G401 (cell line): ENCODE data around the gene DNAAF8. TPM values are rescaled to one million over a fixed set of nuclear protein-coding genes. Genes with fewer than 3 reads are reported as not detected.
A peak's percentile ranks its signal among the peaks of the same experiment; 100 is the strongest.
"Not testable (repeated sequence)": the region's sequence is repeated elsewhere in the genome, so short reads cannot be mapped to it uniquely, and the experiment has no call there.

ENCODE experiments used
- DNase-seq: peaks from one replicate; pipeline ENCODE4 v3.0.0-alpha.2; 2015; ENCODE audit warnings: low spot score
- in situ Hi-C: cut with HindIII; loops from 2 replicates; pipeline ENCODE4 v1.10.0; 2016; ENCODE audit warnings: low sequenced_read_pairs, mixed read lengths
- total RNA-seq: library from RNA; depleted of rRNA; stranded (reverse); fragments of >200 nt; shearing (Covaris generic); gene quantifications from 2 replicates; pipeline ENCODE4 v1.2.3, GENCODE V29; 2014

DNAAF8 gene
- total RNA-seq, 1 experiment from 2014 or later, result not detected

DNA sequence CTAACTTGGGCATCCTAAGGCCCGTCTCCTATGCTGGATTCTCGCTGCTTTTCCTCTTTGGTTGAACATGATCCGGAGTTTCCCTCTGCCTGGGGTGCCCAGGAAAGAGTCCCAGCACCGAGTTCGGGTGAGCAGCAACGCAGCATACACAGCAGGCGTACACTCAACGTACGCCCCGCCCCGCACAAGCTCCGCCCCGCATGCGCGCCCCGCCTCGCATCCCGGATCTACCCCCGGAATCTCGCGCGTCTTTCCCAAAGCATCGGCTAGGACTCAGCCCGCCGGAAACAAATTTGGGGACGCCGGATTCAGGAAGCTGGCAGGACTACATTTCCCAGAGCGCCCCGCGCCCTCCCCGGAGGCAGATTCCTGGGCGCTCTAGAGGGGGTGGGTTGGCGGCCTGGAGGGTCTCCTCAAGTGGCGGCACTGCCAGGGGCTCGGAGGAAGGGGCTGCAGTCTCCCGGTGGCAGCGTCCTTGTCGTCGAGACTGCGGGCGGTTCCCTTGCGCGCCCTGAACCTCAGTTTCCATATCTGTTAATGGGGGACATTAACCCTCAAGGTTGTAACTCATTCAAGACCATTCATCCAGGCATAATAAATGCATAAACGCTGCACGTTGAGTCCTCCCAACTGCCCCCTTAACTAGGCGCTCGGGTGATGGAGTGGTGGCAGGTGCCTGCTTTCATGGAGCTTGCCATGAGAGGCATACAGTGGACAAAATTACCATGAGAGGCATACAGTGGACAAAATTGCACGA lies 34.4 kb downstream of the DNAAF8 start:
- in situ Hi-C loops, result no loop called here
- peak; percentile 95 for DNase-seq

DNA sequence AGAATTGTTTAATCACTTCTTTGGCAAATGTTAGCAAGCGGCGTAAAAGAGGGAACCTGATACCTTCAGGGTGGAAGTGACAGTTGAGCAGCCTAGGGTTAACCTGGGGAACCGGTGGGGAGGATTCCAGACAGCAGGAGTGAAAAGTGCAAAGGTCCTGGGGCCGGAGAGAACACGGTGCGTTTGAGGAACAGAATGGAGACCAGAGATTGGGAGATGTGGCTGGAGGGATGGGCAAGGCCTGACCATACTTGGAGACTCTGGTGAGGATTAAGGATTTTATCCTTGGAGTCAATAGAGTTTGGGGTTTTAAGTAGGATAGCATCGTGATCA lies 34.9 kb downstream of the DNAAF8 start:
- in situ Hi-C loops, result no loop called here
- DNase-seq, result peak; percentile 7

DNA sequence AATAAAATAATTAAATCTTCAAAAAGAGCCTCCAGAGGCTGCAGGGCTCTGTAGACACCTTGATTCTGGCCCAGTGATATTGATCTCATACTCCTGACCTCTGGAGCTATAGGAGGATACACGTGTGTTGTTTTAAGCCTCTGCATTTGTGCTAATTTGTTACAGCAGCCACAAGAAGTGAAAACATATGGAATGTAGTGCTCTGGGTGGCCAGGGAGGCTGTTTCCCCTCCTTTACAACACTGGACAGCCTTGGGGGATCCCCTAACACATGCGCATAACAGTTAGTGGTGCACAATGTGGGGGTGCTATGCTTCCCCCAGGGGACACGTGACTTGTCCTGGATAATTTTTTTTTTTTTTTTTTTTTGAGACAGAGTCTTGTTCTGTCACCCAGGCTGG lies 37.3 kb downstream of the DNAAF8 start:
- no peak for DNase-seq
- in situ Hi-C loops, result no loop called here

DNA sequence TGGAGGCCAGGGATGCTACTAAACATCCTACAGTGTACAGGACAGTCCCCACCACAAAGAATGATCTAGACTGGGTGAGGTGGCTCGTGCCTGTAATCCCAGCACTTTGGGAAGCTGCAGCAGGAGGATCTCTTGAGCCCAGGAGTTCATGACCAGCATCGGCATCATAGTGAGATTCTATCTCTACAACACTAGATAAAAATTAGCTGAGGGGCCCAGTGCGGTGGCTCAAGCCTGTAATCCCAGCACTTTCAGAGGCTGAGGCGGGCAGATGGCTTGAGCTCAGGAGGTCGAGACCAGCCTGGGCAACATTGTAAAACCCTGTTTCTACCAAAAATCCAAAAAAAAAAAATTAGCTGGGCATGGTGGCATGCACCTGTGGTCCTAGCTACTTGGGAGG lies 38.0 kb downstream of the DNAAF8 start:
- in situ Hi-C loops, result no loop called here
- DNase-seq, result no peak

DNA sequence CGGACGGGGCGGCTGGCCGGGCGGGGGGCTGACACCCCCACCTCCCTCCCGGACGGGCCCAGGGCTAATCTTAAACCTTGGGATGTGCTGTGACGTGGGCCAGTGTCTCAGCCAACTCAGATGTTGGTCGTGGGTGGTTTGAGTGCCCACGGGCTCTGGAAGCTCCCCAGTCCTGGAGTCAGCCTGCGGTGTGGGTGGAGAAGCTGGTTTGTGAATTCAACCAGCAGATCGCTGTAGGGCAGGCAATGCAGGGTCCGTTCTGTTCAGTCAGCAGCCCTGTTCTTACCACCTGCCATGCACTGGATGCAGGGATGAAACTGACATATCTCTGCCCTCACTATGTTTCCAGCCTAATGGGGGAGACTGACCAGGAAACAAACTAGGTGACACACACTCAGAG lies 40.7 kb downstream of the DNAAF8 start:
- no peak for DNase-seq
- in situ Hi-C loops, result no loop called here

DNA sequence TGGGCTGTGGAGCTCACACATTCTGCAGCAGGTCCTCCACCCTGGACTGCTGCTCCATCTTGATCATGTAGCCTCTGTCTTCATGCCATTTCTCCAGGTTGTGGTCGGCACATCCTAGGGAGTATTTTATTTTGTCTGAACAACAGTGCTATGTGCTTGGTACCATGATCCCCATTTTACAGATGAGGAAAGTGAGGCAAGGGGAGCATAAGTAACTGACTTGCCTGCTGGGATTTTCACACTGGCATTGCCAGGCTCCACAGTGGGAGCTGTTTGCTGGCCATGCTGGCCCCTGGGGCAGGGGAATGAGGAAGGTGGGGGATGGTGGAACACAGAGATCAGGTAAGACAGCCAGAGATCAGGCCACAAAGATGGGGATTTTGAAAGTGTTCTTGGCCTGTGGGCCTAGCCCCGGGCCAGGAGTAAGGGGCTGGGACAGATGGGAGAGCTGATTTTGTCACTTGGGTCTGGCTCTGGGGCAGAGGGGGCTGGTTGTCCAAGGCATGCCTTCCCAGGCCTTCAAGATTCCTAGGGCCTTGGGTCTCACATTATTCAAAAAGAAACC lies 41.9 kb downstream of the DNAAF8 start:
- no peak for DNase-seq
- in situ Hi-C loops, result no loop called here

DNA sequence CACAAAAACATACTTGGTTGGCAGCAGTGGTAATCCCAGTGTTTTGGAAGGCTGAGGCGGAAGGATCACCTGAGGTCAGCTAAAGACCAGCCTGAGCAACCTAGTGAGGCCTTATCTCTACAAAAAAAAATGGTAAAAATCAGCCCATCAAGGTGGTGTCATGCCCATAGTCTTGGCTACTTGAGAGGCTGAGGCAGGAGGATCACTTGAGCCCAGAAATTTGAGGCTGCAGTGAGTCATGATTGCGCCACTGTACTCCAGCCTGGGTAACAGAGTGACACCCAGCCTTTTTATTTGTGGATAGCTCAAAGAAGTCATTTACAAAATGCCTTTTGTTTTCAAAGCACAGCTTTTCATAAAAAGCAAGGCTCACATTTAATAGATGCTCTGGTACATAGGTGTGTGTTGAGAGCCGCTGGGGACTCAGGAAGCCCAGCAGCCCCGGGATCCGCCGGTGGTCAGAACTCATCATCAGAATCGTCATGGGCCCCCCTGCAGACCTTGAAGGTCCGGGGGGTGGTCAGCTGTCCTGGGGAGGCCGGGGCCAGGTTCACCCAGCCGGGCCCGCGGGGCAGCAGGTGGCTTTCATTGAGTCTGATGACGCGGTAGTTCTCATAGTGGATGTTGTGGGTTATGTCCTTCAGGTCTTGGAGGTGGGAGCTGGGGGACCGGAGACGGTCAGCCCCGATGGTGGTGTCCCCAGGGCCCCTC lies 43.2 kb downstream of the DNAAF8 start:
- no peak for DNase-seq
- in situ Hi-C loops, result no loop called here

DNA sequence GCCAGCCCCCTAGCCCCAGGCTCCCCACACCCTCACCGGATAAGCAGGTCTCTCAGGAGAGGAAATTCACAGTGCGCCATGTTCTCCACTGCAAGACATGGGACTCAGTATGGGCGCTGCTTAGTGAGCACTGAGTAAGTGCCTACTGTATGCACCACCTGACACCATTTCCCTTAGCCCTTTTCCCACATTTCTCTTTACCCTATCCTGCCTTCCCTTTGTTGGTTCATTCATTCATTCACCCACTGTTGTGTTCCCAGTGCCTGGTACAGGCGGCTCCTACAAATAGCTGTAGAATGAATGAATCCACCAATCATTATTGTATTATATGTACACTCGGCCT lies 43.7 kb downstream of the DNAAF8 start:
- in situ Hi-C loops, result no loop called here
- no peak for DNase-seq

DNA sequence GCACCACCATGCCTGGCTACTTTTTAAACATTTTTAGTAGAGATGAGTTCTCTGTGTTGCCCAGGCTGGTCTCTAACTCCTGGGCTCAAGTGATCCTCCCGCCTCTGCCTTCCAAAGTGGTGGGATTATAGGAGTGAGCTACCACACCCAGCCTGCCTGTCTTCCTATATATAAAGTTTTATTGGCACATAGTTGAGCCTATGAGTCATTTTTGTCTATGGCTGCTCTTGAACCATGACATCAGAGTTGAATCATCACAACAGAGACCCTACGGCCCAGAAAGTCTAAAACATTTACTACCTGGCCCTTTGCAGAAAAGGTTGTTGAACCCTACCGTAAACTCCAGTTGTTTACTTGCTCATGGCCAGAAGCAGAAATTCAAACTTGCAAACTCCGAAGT lies 45.9 kb downstream of the DNAAF8 start:
- no peak for DNase-seq
- in situ Hi-C loops, result no loop called here

DNA sequence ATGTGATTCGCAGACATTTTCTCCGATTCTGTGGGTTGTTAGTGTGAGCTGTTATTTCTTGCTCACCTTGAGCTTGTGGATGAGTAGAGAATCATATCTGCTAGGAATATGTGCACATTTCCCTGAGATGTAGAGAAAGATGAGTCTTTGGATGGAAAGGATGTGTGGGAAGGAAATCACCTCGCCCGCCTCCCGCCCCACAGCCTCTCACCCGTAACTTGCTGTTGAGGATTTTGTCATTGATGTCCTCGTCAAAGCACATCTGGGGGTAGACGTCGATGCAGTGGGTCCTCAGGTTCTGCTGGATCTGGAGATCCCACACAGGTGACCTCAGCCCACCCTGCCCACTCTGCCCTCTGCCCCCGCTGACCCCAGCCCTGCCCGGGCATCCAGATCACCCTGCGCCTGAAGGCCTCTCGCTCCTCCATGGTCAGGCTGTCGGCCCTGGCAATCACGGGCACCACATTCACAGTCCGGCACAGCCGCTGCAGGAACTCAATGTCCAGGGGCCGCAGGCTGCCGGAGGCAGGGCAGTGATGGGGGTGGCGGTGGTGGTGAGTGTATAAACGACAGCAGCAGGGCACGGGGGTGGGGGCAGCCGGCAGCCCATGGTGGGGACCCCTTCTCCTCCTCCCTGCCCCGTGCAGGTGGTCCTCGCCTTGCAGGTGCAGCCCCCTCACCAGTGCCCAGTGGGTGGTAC lies 49.1 kb downstream of the DNAAF8 start:
- in situ Hi-C loops, result no loop called here
- no peak for DNase-seq

DNA sequence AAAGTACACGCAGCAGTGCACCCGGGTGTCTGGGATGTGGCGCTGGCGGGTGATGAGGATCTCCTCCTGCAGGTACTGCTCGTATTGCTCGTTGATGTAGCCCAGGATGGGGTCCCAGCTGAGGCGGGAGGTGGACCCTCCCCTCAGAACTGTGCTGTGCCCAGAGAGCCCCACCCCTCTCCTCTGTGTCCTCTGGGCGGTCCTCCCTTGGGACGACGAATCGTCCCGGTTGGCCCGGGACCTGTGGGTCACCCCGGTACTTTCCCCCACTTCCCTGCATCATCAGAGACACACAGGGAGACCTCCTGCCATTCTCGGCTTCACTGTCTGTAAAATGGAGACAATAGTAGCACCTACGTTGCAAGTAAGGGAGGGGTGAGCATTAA lies 49.6 kb downstream of the DNAAF8 start:
- no peak for DNase-seq
- in situ Hi-C loops, result no loop called here

DNA sequence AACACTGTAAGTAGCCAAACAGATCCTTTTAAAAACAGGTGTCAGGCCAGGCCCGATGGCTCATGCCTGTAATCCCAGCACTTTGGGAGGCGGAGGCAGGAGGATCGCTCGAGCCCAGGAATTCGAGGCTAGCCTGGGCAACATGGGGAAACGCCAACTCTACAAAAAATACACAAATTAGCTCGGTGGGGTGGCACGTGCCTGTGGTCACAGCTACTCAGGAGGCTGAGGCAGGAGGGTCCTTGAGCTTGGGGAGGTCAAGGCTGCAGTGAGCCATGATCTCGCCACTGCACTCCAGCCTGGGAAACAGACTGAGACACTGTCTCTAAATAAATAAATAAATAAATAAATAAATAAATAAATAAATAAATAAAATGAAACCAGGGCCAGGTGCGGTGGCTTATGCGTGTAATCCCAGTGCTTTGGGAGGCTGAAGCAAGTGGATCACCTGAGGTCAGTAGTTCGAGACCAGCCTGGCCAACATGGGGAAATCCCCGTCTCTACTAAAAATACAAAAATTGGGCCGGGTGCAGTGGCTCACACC lies 50.2 kb downstream of the DNAAF8 start:
- DNase-seq, in situ Hi-C loops: not testable (repeated sequence)

DNA sequence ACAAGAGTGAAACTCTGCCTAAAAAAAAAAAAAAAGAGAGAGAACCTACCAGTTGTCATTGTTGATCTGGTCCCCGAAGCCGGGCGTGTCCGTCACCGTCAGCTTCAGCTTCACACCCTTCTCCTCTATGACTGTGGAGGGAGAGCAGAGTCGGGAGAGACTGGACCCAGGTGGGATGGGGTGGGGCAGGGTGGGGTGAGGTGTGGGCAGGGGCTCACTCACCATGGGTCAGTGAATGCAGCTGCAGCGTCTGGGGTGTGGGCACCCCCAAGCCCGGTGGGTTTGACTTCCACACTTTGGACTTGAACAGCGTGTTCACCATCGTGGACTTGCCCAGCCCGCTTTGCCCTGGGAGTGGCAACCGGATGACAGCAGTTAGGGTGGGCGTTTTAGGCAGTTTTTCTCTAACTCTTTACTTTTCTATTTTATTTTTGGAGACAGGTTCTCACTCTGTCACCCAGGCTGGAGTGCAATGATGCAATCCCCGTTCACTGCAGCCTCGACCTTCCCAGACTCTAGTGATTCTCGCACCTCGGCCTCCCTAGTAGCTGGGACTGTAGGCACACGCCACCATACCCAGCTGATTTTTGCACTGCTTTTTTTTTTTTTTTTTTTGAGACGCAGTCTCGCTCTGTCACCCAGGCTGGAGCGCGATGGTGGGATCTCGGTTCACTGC lies 51.6 kb downstream of the DNAAF8 start:
- DNase-seq, result no peak
- in situ Hi-C loops, result no loop called here

DNA sequence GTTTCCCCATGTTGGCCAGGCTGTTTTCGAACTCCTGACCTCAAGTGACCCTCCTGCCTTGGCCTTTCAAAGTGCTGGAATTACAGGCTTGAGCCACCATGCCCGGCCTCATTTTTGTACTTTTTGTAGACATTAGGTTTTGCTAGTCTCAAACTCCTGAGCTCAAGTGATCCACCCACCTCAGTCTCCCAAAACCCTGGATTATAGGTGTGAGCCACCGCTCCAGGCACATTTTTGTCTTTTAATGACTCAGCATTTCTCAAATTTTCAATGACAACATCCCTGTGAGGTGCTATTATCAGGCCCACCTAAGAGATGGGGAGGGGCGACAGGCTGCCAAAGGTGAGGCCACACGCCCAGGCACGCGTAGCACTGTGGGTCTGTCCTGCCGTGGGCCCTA lies 52.7 kb downstream of the DNAAF8 start:
- in situ Hi-C loops, result no loop called here
- no peak for DNase-seq

DNA sequence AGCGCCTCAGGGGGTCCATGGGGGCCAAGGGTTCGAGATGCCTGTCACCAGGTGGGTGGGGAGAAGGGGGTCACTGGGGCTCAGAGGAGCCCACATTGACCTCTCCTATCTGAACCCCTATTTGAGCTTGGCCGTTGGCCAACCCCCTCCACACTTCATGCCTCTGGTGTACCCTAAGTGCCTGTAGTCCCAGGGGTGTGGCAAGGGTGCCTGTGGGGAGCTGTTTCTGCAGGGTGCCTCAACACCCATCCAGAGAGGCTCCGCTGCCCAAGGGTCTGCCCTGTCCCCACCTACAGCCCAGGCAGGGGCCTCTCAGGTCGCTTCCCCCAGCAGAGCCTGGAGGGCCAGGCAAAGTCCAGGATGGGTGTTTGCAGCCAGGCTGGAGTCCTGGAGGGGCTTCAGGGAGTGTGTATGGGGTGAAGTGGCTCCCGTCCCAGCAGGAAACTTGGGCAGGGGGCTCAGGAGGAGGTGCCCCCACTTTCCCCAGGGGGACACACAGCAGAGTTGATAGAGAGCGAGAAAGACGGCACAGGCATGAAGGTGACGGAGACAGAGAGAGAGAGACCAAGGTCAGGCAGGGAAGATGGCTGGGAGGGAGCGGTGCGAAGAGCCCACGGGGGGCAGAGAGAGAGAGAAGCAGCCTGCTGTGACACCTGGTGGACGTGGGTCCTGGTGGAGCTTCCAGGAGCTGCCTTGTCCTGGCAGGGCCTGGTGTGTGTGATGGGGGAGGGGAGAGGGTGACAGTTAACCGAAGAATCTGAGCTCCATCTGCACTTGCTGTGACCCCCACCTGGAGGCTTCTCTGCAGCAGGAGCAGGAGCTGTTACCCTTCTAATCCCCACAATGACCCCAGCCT lies 53.5 kb downstream of the DNAAF8 start, which contains the start of gene SEPTIN12:
SEPTIN12 (minus strand) TSS at position 719 of the 856 bp plus-strand sequence; CDS start at position 19, 700 bp downstream.
- in situ Hi-C loops, result no loop called here
- DNase-seq, result no peak

DNA sequence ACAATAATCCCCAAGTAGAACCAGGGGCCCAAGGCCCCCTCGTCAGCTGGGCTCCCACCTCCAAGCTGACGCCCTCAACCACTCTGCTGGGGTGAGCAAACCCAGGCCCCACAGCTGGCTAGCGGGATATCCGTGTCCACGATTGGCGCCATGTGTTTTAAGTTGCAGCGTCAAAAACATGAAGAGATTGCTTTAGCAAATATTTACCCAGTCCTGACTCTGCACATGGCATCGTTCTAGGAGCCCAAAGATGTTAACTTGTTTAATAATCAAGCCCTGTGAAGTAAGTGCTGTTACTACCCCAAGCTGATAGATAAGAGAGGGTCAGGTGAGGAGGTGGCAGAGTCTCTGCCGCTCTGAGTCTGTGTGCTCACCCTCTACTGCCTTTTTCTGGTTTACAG lies 54.2 kb downstream of the DNAAF8 start:
- in situ Hi-C loops, result no loop called here
- DNase-seq, result no peak

DNA sequence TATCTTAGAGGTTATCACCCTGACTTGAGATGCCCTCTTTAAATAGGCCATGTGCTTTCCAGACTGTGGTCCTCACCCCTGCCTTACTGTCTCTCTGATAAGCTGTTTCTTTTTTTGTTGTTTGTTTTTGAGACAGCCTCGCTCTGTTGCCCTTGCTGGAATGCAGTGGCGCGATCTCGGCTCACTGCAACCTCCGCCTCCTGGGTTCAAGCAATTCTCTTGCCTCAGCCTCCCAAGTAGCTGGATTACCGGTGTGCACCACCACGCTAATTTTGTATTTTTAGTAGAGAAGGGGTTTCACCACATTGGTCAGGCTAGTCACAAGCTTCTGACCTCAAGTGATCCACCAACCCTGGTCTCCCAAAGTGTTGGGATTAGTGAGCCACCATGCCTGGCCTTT lies 54.6 kb downstream of the DNAAF8 start:
- in situ Hi-C loops, result no loop called here
- no peak for DNase-seq

DNA sequence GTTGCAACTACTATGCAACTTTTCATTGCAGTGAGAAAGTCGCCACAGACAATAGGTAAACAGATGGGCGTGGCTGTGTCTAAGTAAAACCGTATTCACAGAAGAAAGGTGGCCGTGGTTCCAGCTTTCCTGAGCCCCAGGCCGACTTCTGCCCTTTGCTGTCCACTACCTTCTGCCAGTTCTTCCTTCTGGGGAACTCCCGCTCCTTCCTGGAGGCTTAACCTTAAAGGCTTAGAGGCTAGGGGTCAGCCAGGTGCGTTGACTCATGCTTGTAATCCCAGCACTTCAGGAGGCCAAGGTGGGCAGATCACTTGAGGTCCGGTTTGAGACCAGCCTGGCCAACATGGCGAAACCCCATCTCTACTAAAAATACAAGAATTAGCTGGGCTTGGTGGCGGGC lies 55.9 kb downstream of the DNAAF8 start:
- DNase-seq, result no peak
- in situ Hi-C loops, result no loop called here

DNA sequence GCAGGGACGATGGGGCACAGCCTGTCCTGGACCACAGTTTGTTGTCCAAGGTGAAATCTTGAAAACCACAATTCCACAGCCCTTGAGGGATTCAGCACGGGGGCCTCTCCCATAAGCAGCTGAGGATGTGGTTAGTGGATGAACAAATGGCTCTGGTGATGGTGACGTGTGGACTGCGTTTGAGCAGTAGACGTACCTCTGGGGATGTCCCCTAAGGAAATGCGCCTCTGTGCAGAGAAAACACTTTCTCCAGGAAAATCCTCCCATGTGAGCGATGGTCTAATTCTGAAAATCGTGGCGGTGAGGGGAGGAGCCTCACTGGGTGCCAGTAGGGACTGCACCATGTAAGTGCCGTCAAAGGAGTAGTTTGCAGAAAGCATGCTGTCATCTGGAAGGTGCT lies 56.5 kb downstream of the DNAAF8 start:
- in situ Hi-C loops, result no loop called here
- no peak for DNase-seq
